ENCODE measurements around the gene SH2B3.
A peak's percentile ranks its signal among the peaks of the same experiment; 100 is the strongest.
"Not testable (repeated sequence)": the region's sequence is repeated elsewhere in the genome, so short reads cannot be mapped to it uniquely, and the experiment has no call there.

Gene SH2B3

DNA sequence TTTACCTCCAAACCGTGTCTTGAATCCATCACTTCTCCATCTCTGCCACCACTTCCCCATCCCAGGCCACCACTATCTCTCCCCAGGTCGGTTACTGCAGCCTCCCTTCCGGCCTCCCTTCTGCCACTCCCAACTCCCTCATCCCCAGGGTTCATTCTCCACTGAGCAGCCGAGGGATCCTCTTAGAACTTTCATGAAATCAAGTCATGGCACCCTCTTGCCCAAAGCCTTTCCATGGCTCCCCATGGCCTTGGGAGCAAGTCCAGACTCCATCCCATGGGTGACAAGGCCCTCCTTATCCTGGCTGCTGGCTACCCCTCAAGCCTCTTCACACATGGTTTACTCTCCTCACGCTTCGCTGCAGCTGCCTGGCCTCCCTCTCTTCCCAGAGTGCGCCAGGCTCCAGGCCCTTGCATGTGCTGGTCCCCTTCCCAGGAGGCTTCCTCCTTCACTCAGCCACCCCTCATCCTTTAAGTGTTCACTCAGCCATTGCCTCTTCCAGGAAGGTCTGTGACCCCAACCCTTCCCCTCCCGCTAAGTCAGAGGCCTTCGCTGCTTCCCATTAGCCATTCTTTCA lies 17.9 kb upstream of the SH2B3 start:
- no peak for DNase-seq

DNA sequence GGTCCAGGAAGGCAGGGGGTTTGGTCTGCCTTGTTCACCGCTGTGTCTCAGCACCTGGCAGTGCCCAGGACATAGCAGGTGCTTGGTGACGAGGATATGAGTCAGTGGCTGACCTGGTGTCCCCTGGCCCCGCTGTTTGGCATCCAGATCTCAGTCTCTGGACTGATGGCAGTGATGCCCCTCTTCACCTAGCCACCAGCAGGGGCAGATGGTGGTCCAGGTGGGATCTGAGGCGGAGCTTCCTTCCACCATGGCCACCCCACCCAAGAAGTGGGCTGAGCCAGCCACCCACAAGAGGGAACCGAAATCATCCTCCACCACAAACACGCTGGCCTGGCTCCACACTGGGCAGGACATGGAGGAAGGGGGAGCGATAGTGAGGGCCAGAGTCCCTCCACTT lies 16.1 kb upstream of the SH2B3 start:
- no peak for DNase-seq

DNA sequence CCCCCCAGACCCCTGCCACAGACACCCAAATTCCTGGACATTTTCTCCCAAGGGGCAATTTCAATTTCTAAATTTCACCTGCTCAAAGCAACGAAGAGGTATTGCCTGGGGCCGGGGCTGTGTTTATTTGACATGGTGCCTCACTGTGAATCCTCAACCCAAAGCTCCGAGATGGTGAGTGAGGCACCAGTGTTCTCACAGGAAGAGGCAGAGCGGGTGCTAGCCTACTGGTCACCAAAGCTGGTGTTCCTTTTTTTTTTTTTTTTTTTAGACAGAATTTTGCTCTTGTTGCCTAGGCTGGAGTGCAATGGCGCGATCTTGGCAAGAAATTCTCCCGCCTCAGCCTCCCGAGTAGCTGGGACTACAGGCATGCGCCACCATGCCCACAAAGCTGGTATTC lies 14.8 kb upstream of the SH2B3 start:
- no peak for DNase-seq

DNA sequence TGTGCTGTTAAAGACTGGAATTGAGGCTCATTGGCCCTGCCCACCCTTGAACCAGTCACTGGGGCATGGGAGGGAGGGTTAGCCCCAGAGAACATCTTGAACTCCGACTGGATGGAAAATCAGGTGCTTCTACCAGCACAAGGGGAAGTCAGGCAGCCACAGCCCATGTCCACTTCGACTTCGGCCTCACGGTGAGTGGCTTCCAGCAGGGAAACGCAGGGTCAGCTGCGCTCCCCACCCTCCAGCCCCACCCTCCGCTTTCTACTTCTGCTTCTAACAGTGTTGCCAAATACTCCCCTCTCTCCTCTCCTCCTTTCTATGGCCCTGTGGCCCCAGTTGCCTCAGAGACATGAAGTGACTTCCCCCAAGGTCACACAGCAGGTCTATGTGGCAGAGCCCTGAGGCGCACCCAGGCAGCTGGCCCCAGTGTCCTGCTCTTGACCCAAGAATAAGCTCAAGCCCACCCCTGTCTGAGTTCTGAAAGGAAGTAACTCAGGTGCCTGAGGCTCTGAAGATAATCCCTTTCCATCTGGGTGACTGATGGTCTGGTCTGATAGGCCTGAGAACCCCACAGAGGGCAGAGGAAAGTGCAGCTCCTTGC lies 11.9 kb upstream of the SH2B3 start:
- DNase-seq = no peak

DNA sequence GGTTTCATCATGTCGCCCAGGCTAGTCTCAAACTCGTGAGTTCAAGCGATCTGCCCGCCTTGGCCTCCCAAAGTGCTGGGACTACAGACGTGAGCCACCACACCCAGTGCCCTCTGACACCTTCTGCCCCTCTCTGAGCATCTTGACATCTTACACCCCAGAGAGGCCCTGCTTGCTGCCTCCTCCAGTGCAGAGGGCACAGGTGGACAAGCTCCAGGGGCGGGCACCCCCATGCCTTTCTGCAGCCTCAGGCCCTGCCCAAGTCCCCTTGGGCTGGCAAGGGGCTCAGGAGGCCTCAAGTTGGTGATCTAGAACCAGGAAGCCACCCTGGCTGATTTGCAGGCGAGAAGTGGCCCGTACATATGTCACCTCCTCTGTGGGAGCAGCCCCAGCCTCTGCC lies 11.2 kb upstream of the SH2B3 start:
- no peak for DNase-seq

DNA sequence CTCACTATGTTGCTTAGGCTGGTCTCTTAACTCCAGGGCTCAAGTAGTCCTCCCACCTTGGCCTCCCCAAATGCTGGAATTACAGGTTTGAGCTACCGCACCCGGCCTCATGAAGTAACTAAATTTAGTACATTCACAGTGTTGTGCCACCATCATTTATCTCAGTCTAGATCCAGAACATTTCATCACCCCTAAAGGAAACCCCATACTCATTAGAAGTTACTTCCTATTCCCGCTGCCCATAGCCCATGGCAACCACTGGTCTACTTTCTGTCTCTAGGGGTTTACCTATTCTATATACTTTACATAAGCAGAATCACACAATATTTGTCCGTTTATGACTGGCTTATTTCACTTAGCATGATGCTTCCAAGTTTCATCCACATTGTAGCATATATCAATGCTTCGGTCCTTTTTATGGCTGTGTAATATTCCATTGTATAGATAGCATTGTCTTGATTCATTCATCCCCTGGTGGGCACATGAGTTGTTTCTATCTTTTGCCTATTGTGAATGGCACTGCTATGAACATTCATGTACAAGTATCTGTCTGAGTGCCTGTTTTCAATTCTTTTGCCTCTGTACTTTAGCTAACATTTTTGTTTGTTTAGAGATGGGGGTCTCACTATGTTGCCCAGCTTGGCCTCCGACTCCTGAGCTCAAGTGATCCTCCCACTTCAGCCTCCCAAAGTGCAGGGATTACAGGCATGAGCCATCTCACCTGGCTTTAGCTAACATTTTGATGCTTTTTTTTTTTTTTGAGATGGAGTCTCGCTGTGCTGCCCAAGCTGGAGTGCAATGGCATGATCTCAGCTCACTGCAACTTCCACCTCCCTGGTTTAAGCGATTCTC lies 10.2 kb upstream of the SH2B3 start:
- no peak for DNase-seq

DNA sequence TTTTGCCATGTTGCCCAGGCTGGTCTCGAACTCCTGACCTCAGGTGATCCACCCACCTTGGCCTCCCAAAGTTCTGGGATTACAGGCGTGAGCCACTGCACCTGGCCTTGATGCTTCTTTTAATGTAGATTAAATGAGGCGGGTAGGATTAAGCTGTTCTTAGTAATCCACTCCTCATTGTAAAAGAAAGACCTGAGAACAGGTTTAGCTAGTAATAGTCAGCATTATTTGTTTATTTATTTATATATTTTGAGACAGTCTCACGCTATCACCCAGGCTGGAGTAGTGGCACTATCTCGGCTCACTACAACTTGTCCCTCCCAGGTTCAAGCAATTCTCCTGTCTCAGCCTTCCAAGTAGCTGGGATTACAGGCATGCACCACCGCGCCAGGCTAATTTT lies 9.5 kb upstream of the SH2B3 start:
- DNase-seq = not testable (repeated sequence)

DNA sequence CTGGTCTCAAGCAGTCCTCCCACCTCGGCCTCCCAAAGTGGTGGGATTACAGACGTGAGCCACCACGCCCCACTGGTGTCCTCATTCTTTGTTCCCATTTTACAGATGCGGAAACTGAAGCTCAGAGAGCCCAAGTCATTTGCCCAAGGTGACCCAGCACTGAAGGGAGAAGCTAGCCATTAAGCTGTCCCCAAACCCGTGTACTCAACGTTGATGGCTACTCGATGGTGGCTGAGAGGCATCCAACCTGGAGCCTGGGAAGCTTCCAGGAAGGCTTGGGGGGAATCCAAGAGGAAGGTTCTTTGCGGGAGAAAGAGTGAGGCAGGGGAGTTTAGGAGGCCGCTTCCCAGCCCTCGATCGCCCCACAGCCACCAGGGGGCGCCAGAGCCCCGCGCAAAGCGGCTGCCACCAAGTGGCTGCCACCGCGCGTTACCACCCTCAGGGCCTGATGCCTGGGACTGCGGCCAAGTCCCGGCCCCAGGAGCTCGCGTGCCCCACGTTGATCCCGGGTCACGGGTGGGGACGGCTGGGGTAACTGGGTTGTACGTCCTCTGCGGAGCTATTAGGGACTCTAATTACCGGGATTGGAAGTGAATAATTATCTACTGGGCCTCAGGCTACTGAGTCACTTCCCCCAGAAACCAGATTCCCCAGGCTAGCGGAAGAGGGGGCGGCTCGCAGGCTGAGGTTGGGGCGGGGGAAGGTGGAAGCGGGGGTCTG lies 8.8 kb upstream of the SH2B3 start:
- peak; percentile 88 for DNase-seq

DNA sequence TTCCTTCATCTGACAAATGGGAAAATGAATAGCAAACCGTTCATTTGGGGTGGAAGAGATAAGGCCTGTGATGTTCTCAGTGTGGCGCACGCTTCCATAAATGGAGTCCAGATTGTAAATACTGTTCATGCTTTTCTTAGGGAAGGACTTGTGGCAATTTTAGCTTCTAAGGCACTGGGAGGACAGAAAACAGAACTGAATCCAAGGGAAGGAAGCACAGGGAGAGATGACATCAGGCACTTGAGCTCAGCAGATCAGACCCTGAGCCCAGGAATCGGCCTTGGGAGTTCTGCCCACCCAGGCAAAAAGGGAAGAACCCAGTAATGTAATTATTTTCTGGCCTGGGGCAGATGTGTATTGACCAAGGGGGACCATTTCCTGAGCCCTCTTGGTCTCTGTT lies 7.2 kb upstream of the SH2B3 start:
- DNase-seq = no peak

DNA sequence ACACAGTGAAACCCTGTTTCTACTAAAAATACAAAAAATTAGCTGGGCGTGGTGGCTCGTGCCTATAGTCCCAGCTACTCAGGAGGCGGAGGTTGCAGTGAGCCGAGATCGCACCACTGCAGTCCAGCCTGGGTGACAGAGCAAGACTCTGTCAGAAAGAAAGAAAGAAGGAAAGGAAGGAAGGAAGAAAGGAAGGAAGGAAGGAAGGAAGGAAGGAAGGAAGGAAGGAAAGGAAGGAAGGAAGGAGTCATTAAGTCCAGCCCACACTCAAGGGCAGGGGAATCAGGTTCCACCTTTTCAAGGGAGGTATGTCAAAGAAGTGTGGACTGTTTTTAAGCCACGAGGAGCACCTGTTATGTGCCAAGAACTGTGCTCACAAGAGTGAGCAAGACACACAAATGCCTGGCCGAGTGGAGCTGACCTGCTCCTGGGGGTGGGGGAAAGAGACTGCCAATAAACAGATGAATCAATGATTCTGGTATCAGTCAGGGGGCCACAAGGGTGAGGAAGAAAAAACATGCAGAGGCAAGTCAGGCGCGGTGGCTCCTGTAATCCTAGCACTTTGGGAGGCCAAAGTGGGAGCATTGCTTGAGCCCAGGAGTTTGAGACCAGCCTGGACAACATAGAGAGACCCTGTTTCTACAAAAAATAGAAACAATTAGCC lies 5.8 kb upstream of the SH2B3 start:
- not testable (repeated sequence) for DNase-seq

DNA sequence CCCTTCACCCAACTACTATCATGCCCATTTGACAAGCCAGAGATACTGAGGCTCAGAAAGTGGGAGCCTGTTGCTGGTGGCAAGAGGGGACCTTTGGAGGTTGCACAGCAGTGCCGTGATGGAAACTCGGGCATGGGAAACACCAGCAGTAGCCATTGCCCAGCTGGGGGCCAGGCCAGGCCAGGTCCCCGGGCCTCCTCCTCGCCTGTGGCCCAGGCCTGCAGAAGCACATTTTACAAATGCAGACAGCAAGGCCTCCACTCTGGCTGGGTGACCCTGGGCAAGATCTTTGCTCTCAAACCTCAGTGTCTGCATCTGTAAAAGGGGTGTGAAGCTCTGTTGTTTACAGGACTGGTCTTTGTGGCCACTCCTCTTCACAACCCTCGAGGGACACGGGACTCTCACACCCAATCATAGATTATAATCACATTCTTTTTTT lies 4.5 kb upstream of the SH2B3 start:
- DNase-seq = no peak

DNA sequence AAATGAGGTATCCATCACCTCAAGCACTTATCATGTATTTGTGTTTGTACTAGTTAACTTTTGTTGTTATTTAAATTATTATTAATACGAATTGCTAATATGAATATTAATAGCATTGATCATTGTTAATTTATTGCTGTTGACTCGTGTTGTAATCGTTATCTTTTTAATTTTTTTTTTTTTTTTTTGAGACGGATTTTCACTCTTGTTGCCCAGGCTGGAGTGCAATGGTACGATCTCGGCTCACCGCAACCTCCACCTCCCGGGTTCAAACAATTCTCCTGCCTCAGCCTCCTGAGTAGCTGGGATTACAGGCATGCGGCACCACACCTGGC lies 3.3 kb upstream of the SH2B3 start:
- not testable (repeated sequence) for DNase-seq

DNA sequence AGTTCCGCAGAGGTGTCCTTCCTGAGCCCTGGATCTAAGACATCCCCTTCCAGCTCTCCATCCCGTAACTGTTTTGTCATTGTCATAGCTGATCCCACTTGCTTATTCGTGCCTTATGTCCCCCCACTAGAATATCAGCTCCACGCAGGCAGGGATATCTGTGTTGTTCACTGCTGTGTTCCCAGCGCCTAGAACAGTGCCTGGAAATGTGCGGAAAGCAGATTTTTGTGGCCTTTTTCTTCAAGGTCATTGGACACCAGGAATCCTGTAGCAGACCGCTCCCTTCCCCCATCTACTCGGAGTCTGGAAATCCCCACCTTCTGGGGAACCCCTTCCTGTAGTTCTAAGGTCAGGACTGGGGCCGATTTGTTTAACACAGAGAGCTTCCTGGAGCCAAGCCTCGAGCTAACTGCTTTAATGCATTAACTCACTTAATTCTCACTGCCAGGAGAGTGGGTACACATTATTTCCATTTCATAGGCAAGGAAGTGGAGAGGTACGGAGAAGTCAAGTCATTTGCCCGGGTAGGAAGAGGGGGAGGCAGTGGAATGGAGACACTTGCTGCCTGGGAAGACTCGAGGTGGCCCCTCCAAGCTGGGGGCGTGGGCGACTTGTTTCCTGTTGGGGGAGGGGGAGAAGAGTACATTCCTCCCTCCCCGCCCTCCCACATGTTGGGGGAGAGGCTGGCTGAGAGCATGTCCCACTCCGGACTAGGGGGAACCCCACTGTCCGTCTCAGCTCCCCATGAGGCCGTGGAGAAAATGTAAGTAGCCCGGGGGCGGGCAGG lies 1.2 kb upstream of the SH2B3 start:
- peak; percentile 81 for DNase-seq

DNA sequence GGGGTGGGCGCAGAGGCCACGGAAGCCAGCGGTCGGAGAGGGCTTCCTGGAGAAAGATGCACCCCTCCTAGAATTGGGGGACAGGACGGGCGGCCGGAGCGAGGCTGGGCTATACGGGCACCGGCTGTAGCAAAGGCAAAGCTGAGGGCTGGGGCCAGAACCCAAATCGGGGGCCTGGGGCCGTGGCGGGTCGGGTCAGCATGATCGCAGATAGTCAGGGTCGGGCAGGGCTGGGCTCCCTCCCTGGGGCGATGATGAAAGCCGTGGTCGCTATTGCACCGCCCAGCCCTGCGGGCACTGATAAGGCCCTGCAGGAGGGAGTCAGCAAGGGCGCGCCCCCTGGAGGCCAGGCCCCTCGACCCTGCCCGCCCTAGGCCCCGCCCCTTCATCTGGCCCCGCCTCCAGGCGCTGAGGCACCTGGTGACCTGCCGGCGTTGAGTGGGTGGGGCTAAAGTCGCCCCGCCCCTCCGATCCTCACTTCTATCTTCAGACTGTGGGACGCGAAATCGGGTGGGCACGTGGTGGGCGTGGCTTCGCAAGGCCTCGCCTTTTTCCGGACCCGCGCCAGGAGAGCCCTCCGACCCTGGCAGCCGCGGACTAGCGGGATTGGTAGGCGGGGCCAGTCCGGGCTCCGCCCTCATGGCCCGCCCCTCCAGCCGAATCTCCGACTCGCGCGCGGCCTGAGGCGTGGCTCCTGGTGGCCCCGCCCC lies 419 bp upstream of the SH2B3 start:
- DNase-seq = peak; percentile 99

DNA sequence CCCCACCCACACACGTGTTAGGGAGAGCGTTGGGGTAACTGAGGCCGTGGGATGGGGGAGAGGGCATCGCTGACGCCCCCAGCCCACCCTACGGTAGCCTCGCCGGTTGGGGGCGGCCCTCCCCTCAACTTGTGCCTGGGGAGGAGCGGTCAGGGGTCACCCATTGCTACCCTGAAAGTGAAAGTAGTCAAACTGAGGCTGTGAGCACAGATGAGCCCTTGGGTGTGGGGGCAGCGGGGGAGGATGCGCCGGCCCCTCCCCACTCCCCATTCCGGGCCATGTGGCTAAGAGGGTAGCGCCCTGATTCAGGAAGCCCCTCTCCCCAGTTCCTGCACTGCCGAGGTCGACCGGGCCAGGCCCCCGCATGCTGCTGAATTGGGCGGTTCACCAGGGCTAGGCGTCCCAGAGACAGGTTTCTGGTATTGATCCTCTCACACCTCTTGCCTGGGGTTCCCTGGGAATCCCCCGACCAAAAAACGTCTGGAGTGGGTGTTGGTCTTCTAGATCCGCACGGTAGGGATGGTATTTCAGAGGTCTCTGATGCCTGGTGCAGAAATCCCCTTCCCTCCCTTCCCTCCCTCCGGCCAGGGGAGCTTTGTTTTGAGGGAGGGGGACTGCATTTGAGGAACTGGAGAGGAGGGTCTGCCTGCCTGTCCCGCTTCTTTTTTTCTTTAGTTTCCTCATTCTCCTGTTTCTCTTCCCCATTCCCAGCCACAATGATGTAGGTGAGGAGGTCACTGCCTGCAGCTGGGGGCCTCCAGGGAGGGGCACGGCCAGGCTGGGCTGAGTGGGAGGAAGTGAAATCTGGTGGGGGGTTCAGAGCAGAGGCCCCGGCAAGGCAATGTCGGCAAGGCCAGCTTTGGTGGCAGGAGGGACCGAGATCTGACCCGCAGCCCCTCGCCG lies 1.0 kb downstream of the SH2B3 start:
- DNase-seq = peak; percentile 67

DNA sequence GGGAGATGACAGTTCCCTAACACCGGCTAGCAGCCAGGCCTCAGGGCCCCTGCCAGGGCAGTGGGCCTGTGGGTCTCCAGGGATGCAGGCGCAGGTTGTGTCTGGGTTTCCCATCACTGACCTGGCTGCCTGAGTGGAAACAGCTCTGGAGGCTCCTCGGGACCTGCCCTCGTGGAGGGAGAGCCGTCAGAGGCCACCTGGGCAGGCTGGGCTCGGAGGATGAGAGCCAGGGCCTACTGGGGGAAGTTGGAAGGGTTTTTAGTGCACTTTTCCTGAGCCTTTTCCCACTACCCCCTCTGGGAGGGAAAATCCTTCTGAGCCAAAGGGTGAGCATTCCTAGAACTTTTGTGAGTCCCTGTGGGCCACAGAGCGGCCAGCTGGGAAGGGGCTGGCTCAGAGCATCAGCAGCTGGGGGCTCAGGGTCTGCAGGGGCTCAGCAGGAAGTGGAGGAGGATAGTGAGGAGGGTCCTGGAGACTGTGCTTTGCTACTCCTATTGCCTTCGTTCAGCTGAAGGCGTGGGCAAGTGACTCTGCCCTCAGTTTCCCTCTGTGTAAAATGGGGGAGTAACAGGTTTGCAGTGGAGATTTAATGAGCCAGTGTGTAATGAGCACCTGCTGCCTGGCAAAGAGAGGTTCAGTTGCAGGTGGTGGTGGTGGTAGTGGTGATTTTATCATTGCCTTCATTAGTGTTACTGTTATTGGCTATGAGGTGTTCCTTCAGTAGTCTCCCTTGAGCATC lies 1.8 kb downstream of the SH2B3 start:
- no peak for DNase-seq

DNA sequence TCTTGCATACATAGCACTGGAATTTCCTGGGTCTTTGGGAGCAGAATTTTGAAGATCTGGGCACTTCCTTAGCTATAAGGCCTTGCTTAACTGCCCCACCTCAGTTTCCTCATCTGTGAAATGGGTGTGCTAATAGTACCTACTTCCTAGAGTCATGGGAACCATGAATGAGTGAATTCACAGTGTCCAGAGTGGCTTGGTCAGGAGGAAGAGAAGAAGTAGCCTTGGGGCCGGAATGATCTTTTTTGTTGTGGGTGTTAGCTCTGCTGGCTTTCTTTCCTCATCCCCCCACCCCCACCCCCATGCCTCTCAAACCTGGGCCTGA lies 2.4 kb downstream of the SH2B3 start:
- DNase-seq = no peak

DNA sequence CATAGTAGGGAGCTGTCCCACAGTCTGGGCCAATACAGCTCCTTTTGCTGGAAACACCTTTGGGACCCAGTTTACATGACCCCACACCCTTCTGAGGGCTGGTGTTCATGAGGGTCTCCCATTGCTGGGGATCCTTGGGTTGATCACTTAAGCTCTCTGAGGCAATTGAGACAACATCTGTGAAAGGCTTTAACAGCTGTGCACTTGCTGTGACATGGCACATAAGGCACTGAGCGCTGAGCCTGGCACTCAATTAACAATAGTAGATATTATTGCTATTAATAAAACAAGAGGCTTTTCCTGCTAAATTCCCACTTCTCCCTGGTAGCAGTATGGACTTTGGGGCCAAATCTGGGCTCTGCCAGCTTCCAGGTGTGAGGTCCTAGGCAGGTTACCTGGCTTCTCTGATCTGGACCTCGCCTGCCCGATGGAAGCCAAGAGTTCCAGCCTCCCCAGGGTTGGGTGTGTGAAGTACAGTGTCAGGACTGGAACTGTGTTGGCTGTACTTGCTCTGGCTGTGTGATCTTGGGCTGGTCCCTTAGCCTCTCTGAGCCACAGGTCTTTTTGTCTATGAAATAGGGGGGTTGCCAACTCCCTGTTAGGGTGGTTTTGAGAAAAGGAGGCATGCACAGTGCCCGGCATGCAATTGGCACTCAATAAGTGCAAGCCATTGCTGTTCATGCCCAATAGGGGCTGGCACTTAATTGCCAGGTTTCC lies 3.1 kb downstream of the SH2B3 start:
- no peak for DNase-seq

DNA sequence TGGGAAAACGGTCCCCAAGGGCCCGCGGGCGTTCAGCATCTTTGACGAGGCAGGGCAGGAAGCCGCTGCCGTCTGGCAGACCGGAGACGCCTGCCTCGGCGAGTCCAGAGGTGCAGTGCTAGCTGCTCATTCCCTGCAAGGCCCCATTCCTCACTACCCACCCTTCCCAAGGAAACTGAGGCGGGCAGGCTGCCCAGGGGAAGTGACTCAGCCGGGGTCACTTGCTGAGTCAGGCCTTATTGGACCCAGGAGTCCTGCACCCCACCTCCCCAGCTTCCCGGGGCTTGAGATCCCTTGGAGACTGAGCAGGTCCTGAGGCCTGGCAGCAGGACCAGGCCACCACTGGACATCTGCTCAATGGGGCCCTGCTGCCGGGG lies 3.7 kb downstream of the SH2B3 start:
- DNase-seq = no peak

Data from activated naive CD4-positive, alpha-beta T cell treated with Interleukin-2 at 50 U/mL for 16 hours (primary cell).